ENCODE measurements around the gene TAF1C.
A peak's percentile ranks its signal among the peaks of the same experiment; 100 is the strongest.

TAF1C gene

DNA sequence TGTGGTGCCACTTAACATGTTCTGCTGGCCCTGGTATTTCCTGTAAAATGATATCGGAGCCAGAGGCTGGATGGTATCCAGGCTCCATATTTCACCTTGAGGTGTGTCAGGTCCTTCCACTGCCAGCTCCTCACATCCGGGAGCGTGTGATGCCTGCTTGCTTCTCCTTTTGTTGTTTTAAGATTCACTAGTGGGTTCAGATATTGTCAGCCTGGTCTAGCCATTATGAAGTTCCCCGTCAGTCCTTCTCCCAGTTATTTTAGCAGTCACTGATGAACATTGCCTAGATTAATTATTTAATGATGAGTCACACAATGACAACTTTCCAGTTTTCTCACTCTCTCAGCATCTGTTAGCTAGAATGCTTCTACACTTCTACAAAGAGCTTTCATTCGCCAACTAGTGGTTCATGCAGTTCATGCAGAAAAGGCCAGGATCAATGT is 30.5 kb downstream of the TAF1C start:
- DNase-seq (ENCODE audit: low read depth in 3 of 3): no peak

- no peak for DNase-seq (ENCODE audit: low read depth in 3 of 3)
These were observed 31.1 kb downstream of the TAF1C start for GRCh38 chr16:84155771-84156170.

DNA sequence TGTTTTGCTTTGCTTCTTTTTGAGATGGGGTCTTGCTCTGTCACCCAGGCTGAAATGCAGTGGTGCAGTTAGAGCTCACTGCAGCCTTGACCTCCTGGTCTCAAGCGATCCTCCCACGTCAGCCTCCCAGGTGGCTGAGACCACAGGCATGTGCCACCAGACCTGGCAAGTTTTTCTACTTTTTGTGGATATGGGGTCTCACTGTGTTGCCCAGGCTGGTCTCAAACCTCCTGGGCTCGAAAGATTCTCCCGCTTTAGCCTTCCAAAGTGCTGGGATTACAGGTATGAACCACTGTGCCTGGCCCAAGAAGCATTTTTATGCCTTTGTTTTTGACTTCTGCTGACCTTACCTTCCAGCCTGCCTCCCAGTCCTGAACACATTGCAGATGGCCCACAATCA is 31.6 kb downstream of the TAF1C start:
- DNase-seq (ENCODE audit: low read depth in 3 of 3): no peak

- no peak for DNase-seq (ENCODE audit: low read depth in 3 of 3)
These were observed 33.1 kb downstream of the TAF1C start for GRCh38 chr16:84153660-84154214.

GRCh38 chr16:84150926-84151325 is 35.9 kb downstream of the TAF1C start:
- no peak for DNase-seq (ENCODE audit: low read depth in 3 of 3)

- DNase-seq (ENCODE audit: low read depth in 3 of 3): peak; percentile 88 to 93 (median 88)
These were observed 41.8 kb downstream of the TAF1C start, which contains the start of the genes DNAAF1 and HSDL1 for GRCh38 chr16:84144859-84145639. DNAAF1 (plus strand) TSS chr16:84145308; CDS start chr16:84145441, 133 bp downstream. HSDL1 (minus strand) TSS chr16:84145177; CDS start chr16:84131321, 13,856 bp downstream.

GRCh38 chr16:84144209-84144858 is 42.5 kb downstream of the TAF1C start:
- peak in 1 of 3 donors; percentile 40 for DNase-seq (ENCODE audit: low read depth in 3 of 3)

GRCh38 chr16:84143784-84144199 is 43.1 kb downstream of the TAF1C start:
- DNase-seq (ENCODE audit: low read depth in 3 of 3): peak in 1 of 3 donors; percentile 27

- no peak for DNase-seq (ENCODE audit: low read depth in 3 of 3)
These were observed 43.8 kb downstream of the TAF1C start for GRCh38 chr16:84143081-84143480.

DNA sequence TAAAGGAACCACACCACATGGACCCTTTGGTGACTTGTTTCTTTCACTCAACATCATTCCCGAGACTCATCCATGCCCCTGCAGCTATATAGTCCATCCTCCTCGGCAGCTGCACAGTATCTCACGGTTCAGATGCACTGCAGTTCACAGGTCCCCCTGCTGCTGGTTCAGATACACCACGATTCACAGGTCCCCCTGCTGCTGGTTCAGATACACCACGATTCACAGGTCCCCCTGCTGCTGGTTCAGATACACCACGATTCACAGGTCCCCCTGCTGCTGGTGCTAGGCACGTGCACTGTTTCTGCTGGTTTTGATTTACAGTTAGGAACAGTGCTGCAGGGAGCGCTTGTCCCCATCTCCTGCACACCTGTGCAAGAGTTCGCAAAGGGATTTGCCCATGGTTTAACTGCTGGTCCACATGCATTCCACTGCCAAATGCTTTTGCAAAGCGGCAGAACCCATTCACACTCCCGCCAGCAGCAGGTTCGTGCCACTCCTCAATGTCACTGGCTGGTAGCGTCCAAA is 45.6 kb downstream of the TAF1C start:
- no peak for DNase-seq (ENCODE audit: low read depth in 3 of 3)

- DNase-seq (ENCODE audit: low read depth in 3 of 3): no peak
These were observed 47.1 kb downstream of the TAF1C start for GRCh38 chr16:84139628-84140258.

DNA sequence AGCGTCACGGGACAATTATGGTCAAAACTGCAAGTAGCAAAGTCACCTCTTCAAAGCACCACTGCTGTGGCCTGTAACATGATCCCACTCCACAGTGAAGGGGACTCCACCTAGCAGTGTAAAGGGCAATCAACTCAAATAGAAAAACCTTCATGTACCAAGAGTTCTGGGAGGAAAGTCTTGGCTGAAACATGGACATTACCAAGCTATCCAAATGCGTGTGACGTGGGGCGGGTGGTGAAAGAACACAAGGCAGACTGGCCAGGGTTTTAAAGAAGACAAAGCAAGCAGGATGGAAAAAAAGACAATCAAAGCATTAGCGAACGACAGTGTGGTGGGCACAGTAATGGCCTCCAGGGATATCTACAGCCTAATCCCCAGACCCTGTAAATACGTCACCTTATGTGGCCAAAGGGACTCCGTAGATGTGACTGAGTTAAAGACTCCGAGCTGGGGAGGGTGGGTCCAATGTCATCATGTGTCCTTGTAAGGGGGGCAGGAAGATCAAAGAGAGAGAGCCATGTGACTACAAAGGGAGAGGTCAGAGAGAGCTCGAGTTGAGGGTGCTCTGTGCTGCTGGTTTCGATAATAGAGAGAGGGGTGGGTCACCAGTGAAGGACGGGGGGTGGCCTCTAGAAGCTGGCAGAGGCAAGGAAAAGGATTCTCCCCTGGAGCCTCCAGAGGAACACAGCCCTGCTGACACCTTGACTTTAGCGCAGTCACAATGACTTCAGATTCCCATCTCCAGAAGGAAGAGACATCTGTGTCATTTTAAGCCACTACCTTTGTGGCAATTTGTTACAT is 47.8 kb downstream of the TAF1C start:
- peak in 2 of 3 donors; percentile 20 to 22 for DNase-seq (ENCODE audit: low read depth in 3 of 3)

- no peak for DNase-seq (ENCODE audit: low read depth in 3 of 3)
These were observed 48.4 kb downstream of the TAF1C start for GRCh38 chr16:84138500-84138823.

GRCh38 chr16:84137769-84138357 is 49.0 kb downstream of the TAF1C start:
- no peak for DNase-seq (ENCODE audit: low read depth in 3 of 3)

GRCh38 chr16:84137287-84137686 is 49.6 kb downstream of the TAF1C start:
- DNase-seq (ENCODE audit: low read depth in 3 of 3): no peak

DNA sequence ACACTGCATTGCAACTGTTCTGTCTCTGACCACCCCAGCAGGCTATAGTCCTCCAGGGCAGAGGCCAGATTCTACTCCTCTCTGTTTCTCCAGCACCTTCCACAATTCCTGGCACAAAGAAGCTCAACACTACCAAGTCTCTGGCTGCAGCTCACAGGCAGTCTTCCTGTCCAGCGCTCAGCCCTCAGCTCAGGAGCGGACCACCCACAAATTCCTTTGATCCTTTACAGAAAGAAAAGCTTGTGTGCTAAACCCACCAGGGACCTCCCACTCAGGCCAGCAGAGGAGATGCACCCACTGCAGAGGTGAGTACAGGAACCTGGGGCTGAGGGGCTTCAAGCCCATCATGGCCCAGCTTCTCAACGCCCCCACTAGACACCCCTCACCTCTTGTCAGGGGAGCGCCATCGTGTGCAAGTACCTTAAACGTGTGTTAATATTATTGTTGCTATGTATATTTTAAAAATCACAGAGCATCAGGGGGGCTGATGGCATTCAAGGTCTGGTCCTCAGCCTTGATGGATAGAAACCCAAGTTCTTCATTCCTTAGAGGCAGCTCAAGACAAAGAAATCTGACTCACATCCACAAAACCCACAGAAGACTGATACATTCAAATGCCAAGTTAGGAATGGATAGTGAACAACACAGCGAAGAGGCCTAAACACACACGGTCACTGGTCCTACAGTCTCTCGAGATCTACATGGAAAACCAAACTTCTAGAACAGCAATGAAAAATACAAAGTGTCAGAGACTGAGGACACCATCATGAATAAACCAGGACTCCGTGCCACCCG is 50.3 kb downstream of the TAF1C start:
- DNase-seq (ENCODE audit: low read depth in 3 of 3): no peak

DNA sequence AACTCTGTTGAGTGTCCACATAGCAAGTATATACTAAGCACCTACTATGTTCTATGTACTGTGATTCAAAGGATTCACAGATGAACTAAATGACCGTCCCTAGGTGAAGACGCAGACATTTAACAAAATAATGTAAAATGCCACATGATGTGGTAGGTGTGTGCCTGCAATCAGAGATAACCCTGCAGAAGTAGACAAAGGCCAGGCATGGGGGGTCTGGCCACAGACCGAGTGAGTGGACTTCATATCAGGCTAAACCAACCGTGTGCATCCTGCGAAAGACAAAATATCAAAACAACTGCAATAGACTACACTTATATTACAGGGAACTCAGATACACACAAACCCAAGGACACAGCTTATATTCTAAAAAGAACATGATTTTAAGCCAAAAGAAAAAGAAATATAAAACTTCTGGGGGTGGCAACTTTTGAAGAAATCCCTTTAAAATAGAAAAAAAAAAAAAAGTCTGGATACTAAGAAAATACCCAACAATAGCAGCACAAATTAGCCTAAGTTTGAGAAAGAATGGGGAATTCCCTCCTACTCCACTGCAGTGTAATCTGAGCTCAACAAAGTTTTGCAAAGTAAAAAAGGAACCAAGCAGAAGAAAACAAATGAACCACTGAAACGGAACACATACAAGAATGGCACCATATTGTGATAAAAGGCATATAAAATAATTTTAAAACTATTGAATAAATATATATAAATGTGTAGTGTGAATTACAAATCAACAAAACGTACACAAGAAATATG is 54.2 kb downstream of the TAF1C start:
- DNase-seq (ENCODE audit: low read depth in 3 of 3): no peak

GRCh38 chr16:84131117-84131516 is 55.7 kb downstream of the TAF1C start:
- no peak for DNase-seq (ENCODE audit: low read depth in 3 of 3)

Data from stimulated activated CD4-positive, alpha-beta T cell treated with anti-CD3 and anti-CD28 coated beads, TNF-alpha, amount 100 ng/mL, for 48 hours (primary cell).